SK-N-SH (cell line): Measurements from ENCODE around the gene CENPT. TPM values are rescaled to one million over a fixed set of nuclear protein-coding genes. Genes with fewer than 3 reads are reported as not detected.

ENCODE experiments used
- CTCF ChIA-PET: fragments of 300-600, 350-600 bp; formaldehyde crosslinking; extraction: SDS; loops from one replicate; lab custom pipeline; 2021; lab: Yijun Ruan, JAX
- POLR2A ChIA-PET: fragments of 350-600 bp; sonication (Branson Sonifier 250); formaldehyde crosslinking; extraction: SDS; loops from one replicate; lab custom pipeline; 2020; ENCODE audit warnings: antibody characterized with exemption, inconsistent platforms; lab: Yijun Ruan, JAX
- DNase-seq: peaks from one replicate; pipeline ENCODE4 v3.0.0; 2012
- H2AFZ ChIP-seq: fragments of 200-600 bp; sonication (generic); 2 replicates; pipeline ENCODE4 v1.8.1; 2016; ENCODE audit warnings: antibody characterized with exemption, mild to moderate bottlenecking, low read depth
- H3F3A ChIP-seq: fragments of 200-600 bp; sonication (generic); replicated peaks from 2 replicates; pipeline ENCODE3; 2016; ENCODE audit warnings: antibody characterized with exemption, mild to moderate bottlenecking; ENCODE audit not compliant: insufficient read depth
- H3K27ac ChIP-seq, 2 experiments: fragments of 200-500 bp in 1 of 2; fragments of 200-600 bp in 1 of 2; sonication (Bioruptor generic) in 1 of 2; sonication (generic), shearing (Covaris generic) in 1 of 2; 2 replicates each; pipeline versions ENCODE4 v1.5.1 to v1.6.1; 2014 to 2016; ENCODE audit warnings: low read depth in 2 of 2, inconsistent platforms in 1 of 2, low read length in 1 of 2, mild to moderate bottlenecking in 1 of 2, mixed read lengths in 1 of 2
- H3K27me3 ChIP-seq: fragments of 200-600 bp; sonication (generic), shearing (Covaris generic); 2 replicates; pipeline ENCODE4 v1.6.1; 2016; ENCODE audit warnings: mixed run types; ENCODE audit not compliant: insufficient read depth
- H3K36me3 ChIP-seq, 2 experiments: fragments of 200-500 bp in 1 of 2; fragments of 200-600 bp in 1 of 2; sonication (Bioruptor generic) in 1 of 2; sonication (generic) in 1 of 2; replicated peaks in 1 of 2; 2 replicates each; pipeline versions ENCODE3 to v1.5.1; 2014 to 2016; ENCODE audit warnings: low read length in 1 of 2, mild to moderate bottlenecking in 1 of 2; ENCODE audit not compliant: insufficient read depth in 2 of 2, control insufficient read depth in 1 of 2
- H3K4me1 ChIP-seq, 2 experiments: fragments of 200-500 bp in 1 of 2; fragments of 200-600 bp in 1 of 2; sonication (Bioruptor generic) in 1 of 2; sonication (generic), shearing (Covaris generic) in 1 of 2; 2 replicates each; pipeline versions ENCODE4 v1.5.1 to v1.6.1; 2014 to 2016; ENCODE audit warnings: low read depth in 1 of 2, low read length in 1 of 2, mixed run types in 1 of 2; ENCODE audit not compliant: insufficient read depth in 2 of 2, control insufficient read depth in 1 of 2
- H3K4me2 ChIP-seq: fragments of 200-600 bp; sonication (generic), shearing (Covaris generic); 2 replicates; pipeline ENCODE4 v1.6.1; 2017; ENCODE audit warnings: mixed run types
- H3K4me3 ChIP-seq, 2 experiments: fragments of 200-500 bp in 1 of 2; fragments of 200-600 bp in 1 of 2; sonication (Bioruptor generic) in 1 of 2; sonication (generic), shearing (Covaris generic) in 1 of 2; 2 replicates each; pipeline versions ENCODE4 v1.5.1 to v1.8.1; 2014 to 2016; ENCODE audit warnings: low read depth in 2 of 2, inconsistent platforms in 1 of 2, low read length in 1 of 2, mild to moderate bottlenecking in 1 of 2, mixed read lengths in 1 of 2, moderate library complexity in 1 of 2
- H3K79me2 ChIP-seq: fragments of 200-600 bp; sonication (generic); 2 replicates; pipeline ENCODE4 v1.8.1; 2017; ENCODE audit warnings: mild to moderate bottlenecking; ENCODE audit not compliant: insufficient read depth
- H3K9ac ChIP-seq: fragments of 200-600 bp; sonication (generic); 2 replicates; pipeline ENCODE4 v1.6.1; 2017; ENCODE audit warnings: mixed run types
- H3K9me2 ChIP-seq: fragments of 200-600 bp; sonication (generic); 2 replicates; pipeline ENCODE4 v1.6.1; 2017; ENCODE audit warnings: mixed run types
- H3K9me3 ChIP-seq: fragments of 200-600 bp; sonication (generic); 2 replicates; pipeline ENCODE4 v1.6.1; 2017; ENCODE audit warnings: mixed run types, mild to moderate bottlenecking, moderate library complexity
- H4K20me1 ChIP-seq: fragments of 200-600 bp; sonication (generic); 2 replicates; pipeline ENCODE4 v1.6.1; 2017; ENCODE audit warnings: mild to moderate bottlenecking, mixed run types; ENCODE audit not compliant: insufficient read depth
- EP300 ChIP-seq, 2 experiments: IDR thresholded peaks; 2 replicates each; pipeline versions ENCODE4 v1.4.0 to v1.6.1; 2012; ENCODE audit warnings: borderline replicate concordance in 1 of 2, low read depth in 1 of 2, low read length in 1 of 2
- GABPA ChIP-seq: IDR thresholded peaks from 2 replicates; pipeline ENCODE4 v1.4.0; 2012; ENCODE audit warnings: low read depth, mild to moderate bottlenecking
- MEF2A ChIP-seq: IDR thresholded peaks from 2 replicates; pipeline ENCODE4 v1.4.0; 2012; ENCODE audit warnings: low read depth, borderline replicate concordance
- MXI1 ChIP-seq: IDR thresholded peaks from 2 replicates; pipeline ENCODE4 v1.6.1; 2012; ENCODE audit warnings: mild to moderate bottlenecking, low read depth, low read length, improper control_type of control experiment
- whole genome bisulfite sequencing: methylation state at CpG from one replicate; pipeline ENCODE4 v1.1.6; 2017; ENCODE audit warnings: low lambda C conversion rate; 5-methylcytosine and 5-hydroxymethylcytosine counted together
- polyA plus RNA-seq, 3 experiments: library from polyadenylated mRNA; depleted of rRNA; stranded (reverse); fragments of >200 nt; gene quantifications; 2 replicates each; pipeline ENCODE4 v1.2.3, GENCODE V29; 2012
- TF ChIP-seq, protein P1 (sequence below): fragments of 200-600 bp; sonication (generic); IDR thresholded peaks from 2 replicates; pipeline ENCODE4 v1.6.1; 2017; ENCODE audit warnings: antibody characterized with exemption, mild to moderate bottlenecking, moderate library complexity
- TF ChIP-seq, protein P2 (sequence below): IDR thresholded peaks from 2 replicates; pipeline ENCODE4 v1.4.0; 2012; ENCODE audit warnings: low read depth, borderline replicate concordance

The CENPT gene
- polyA plus RNA-seq, 1 of the 3 experiments (the other 2 are of a cell fraction): 48.6 TPM

DNA sequence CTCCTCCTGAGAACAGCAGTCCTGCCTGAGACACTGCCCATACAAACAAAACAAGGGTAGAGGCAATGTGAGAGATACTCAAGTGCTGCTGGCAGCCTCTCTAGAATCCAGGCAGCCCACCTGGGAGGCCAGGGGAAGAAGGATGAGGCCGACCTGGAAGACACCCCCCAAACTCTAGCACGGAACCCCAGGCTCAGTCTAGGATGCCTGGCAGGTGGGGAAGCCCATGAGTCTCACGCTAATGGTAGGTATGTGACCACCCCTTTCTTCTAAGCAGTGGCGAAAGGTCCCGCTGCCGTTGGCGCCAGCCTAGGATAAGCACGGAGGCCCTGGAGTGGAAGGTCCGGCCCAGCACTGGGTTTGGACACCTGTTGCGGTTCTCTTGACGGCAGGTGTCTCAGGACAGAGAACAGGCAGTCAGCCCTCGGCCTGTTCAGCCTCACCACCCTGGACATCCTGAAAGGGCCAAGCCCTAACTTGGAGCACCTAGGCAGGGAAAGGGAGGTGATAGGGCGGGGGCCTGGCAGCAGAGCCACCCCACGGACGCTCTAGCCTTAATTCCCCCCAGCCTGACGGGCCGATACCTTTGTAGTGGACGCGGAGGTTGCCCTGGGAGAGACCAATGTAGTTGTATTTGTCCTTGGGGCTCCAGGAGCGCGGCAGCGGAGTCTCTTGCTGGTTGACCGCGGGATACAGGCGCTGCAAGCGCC is 41.6 kb downstream of the CENPT start:
- no peak for DNase-seq
- Histone ChIP-seq H3K4me3 (peak overlapping the region; percentile 78 to 83), H2AFZ (peak overlapping the region; percentile 71), H3K9me2 (no peaks in the 10 kb centered on the region), H3K36me3 (peaks cover 8% of the 10 kb centered on the region in 2 experiments), H3K27me3 (no peaks in the 10 kb centered on the region), H3F3A (no peaks in the 10 kb centered on the region), H3K9ac (peak overlapping the region; percentile 86), H3K9me3 (no peaks in the 10 kb centered on the region), H3K27ac (peak overlapping the region; percentile 34 to 53; a peak in 3 of 4 replicates), H3K4me1 (peaks cover under 1 to 11% of the 10 kb centered on the region in 2 experiments; a peak in 1 of 4 replicates), H4K20me1 (no peaks in the 10 kb centered on the region; the same call in 1 of the 2 replicates), H3K79me2 (peaks cover 50% of the 10 kb centered on the region), H3K4me2 (peak overlapping the region; percentile 95)
- ChIA-PET POLR2A (interaction anchor here (0.7 to 1.4 kb wide), 8 partner anchors 8 to 154 kb away, joined by 3 to 6 read pairs (median 4); partner anchors contain the start of gene ACD), CTCF (interaction anchor here (1.2 to 6.3 kb wide), 7 partner anchors 10 to 285 kb away, joined by 4 to 42 read pairs (median 7); partner anchors contain the start of gene RIPOR1)
- TF ChIP-seq, protein P1, sequence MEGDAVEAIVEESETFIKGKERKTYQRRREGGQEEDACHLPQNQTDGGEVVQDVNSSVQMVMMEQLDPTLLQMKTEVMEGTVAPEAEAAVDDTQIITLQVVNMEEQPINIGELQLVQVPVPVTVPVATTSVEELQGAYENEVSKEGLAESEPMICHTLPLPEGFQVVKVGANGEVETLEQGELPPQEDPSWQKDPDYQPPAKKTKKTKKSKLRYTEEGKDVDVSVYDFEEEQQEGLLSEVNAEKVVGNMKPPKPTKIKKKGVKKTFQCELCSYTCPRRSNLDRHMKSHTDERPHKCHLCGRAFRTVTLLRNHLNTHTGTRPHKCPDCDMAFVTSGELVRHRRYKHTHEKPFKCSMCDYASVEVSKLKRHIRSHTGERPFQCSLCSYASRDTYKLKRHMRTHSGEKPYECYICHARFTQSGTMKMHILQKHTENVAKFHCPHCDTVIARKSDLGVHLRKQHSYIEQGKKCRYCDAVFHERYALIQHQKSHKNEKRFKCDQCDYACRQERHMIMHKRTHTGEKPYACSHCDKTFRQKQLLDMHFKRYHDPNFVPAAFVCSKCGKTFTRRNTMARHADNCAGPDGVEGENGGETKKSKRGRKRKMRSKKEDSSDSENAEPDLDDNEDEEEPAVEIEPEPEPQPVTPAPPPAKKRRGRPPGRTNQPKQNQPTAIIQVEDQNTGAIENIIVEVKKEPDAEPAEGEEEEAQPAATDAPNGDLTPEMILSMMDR: no peak
- TF ChIP-seq MEF2A (no peak), EP300 (IDR thresholded peaks at IDR 0.05; ENCODE audit: borderline replicate concordance in 1 of 2, low read depth in 1 of 2, low read length in 1 of 2) (0 out of 4 replicates have a peak, but pooled peaks of 1 of the 2 experiments have one; percentile 4), MXI1 (0 out of 2 replicates have a peak, but pooled peaks have one; percentile 18)
- TF ChIP-seq, protein P2, sequence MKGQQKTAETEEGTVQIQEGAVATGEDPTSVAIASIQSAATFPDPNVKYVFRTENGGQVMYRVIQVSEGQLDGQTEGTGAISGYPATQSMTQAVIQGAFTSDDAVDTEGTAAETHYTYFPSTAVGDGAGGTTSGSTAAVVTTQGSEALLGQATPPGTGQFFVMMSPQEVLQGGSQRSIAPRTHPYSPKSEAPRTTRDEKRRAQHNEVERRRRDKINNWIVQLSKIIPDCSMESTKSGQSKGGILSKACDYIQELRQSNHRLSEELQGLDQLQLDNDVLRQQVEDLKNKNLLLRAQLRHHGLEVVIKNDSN: no peak
- WGBS: 4% methylated on average over 8 of the region's 26 CpGs

DNA sequence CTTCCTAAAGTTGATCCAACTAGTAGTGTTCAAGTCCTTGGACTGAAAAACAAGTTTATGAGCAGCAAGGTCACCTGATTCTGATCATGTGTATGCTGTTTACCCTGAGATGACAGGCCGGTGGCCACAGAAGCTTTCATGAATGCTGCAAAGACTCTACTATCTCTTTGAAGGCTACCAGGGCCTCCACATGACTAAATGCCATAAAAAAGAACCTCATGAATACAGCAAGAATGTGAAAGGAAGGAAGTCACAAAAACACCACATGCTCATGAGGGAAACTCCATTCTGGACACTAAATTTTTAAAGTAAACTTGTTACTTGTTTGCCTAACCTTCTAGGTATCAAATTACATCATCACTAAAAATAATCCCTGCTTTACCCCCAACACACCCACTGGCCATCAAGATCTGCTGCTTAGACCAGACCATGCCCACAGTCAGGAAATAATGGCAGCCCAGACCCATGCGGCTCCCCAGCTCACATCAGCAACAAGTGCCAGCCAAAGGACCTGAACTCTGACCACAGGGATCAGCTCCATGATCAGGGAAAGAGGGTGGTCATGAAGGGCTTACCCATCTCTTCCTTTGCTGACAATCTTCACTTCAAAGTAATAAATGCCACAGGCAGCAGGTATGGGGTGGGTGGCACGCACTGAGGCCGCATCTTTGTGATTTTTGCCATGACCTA is 42.5 kb downstream of the CENPT start:
- no peak for TF ChIP-seq GABPA
- Histone ChIP-seq H2AFZ (no peak overlapping the region), H3K36me3 (peaks cover 8% of the 10 kb centered on the region in 2 experiments), H3K4me2 (peak overlapping the region; percentile 95), H3K27me3 (no peaks in the 10 kb centered on the region), H3K4me3 (peak overlapping the region; percentile 78 to 83), H3K79me2 (peaks cover 59% of the 10 kb centered on the region), H3K9me3 (no peaks in the 10 kb centered on the region), H3K27ac (no peak overlapping the region), H3F3A (no peaks in the 10 kb centered on the region), H3K9me2 (no peaks in the 10 kb centered on the region), H4K20me1 (no peaks in the 10 kb centered on the region; the same call in 1 of the 2 replicates), H3K9ac (peak overlapping the region; percentile 86), H3K4me1 (peaks cover 6 to 11% of the 10 kb centered on the region in 2 experiments; a peak in 1 of 4 replicates)
- DNase-seq: no peak
- POLR2A ChIA-PET: no interaction called here
- CTCF ChIA-PET: interaction anchor here (6.3 kb wide), 1 partner anchor 11 kb away, joined by 42 read pairs; no protein-coding TSS in a partner anchor
- 88% methylated on average over 4 of the region's 4 CpGs for WGBS
